BJ (cell line): ENCODE data around the gene SCYGR8. TPM values are rescaled to one million over a fixed set of nuclear protein-coding genes. Genes with fewer than 3 reads are reported as not detected.
"Not testable (repeated sequence)": the region's sequence is repeated elsewhere in the genome, so short reads cannot be mapped to it uniquely, and the experiment has no call there.

Experiments used
- CTCF ChIA-PET: fragments of 350-600 bp; formaldehyde crosslinking; extraction: SDS; loops from one replicate; lab custom pipeline; 2021; ENCODE audit warnings: antibody characterized with exemption, inconsistent platforms; lab: Yijun Ruan, JAX
- POLR2A ChIA-PET: fragments of 300-600 bp; sonication (Branson Sonifier 250); formaldehyde crosslinking; extraction: SDS; loops from one replicate; lab custom pipeline; 2021; ENCODE audit warnings: antibody characterized with exemption; lab: Charles Lee
- DNase-seq: peaks from one replicate; pipeline ENCODE4 v3.0.0-alpha.2; 2011; ENCODE audit warnings: low read depth
- H3K27me3 ChIP-seq: 2 replicates; pipeline ENCODE4 v1.6.0; 2011; ENCODE audit warnings: low read length; ENCODE audit not compliant: control insufficient read depth, insufficient read depth
- H3K36me3 ChIP-seq: 2 replicates; pipeline ENCODE4 v1.5.1; 2011; ENCODE audit warnings: low read length; ENCODE audit not compliant: control insufficient read depth, insufficient read depth
- H3K4me3 ChIP-seq: 2 replicates; pipeline ENCODE4 v1.5.1; 2011; ENCODE audit warnings: low read depth, mild to moderate bottlenecking, control low read depth, low read length
- CTCF ChIP-seq: IDR thresholded peaks from 2 replicates; pipeline ENCODE4 v1.5.1; 2011; ENCODE audit warnings: low read depth, mild to moderate bottlenecking, control low read depth, inconsistent platforms, low read length, moderate library complexity; ENCODE audit not compliant: insufficient read depth
- polyA plus RNA-seq: library from polyadenylated mRNA; depleted of rRNA; stranded (reverse); fragments of >200 nt; gene quantifications from 2 replicates; pipeline ENCODE4 v1.2.3, GENCODE V29; 2011

Gene SCYGR8
- polyA plus RNA-seq, 1 experiment = not detected

- DNase-seq = no peak
- ChIA-PET POLR2A (no interaction called here), CTCF (interaction anchor here (1.5 kb wide), 1 partner anchor 8 kb away, joined by 4 read pairs; no protein-coding TSS in a partner anchor)
- Histone ChIP-seq H3K27me3 (no peaks in the 10 kb centered on the region), H3K36me3 (no peaks in the 10 kb centered on the region), H3K4me3 (peak within 1 kb of the TSS; percentile 43)
- TF ChIP-seq CTCF = no peak
Observed at GRCh38 chr2:227717687-227718567, 27.8 kb upstream of the SCYGR8 start, which contains the start of gene SLC19A3. TSS of gene SLC19A3 (minus strand) at chr2:227718028. CDS start at chr2:227702318, 15,710 bp downstream.

GRCh38 chr2:227719641-227720040, 26.1 kb upstream of the SCYGR8 start:
- no peak for TF ChIP-seq CTCF
- no peak overlapping the region for H3K4me3 ChIP-seq
- ChIA-PET CTCF (no interaction called here), POLR2A (no interaction called here)
- no peak for DNase-seq
- no peaks in the 10 kb centered on the region for H3K36me3 ChIP-seq
- H3K27me3 ChIP-seq = no peaks in the 10 kb centered on the region

- CTCF ChIA-PET = interaction anchor here (0.9 kb wide), 1 partner anchor 18 kb away, joined by 3 read pairs; no protein-coding TSS in a partner anchor
- Histone ChIP-seq H3K27me3 (no peaks in the 10 kb centered on the region), H3K36me3 (no peaks in the 10 kb centered on the region), H3K4me3 (no peak overlapping the region)
- POLR2A ChIA-PET = no interaction called here
- TF ChIP-seq CTCF = no peak
- DNase-seq = no peak
Observed at GRCh38 chr2:227720680-227721079, 25.0 kb upstream of the SCYGR8 start.

GRCh38 chr2:227722821-227723220, 22.9 kb upstream of the SCYGR8 start:
- CTCF ChIA-PET = not testable (repeated sequence)

GRCh38 chr2:227724394-227725039, 21.2 kb upstream of the SCYGR8 start, which contains the start of gene SCYGR6:
TSS of gene SCYGR6 (minus strand) at chr2:227724757. CDS start at chr2:227724757, 0 bp downstream.
- Histone ChIP-seq H3K36me3 (no peaks in the 10 kb centered on the region), H3K4me3 (no peak within 1 kb of the TSS), H3K27me3 (no peaks in the 10 kb centered on the region)
- ChIA-PET CTCF (interaction anchor here (1.5 kb wide), 1 partner anchor 319 kb away, joined by 3 read pairs; no protein-coding TSS in a partner anchor), POLR2A (no interaction called here)
- no peak for DNase-seq
- TF ChIP-seq CTCF = no peak

More at GRCh38 chr2:227722821-227723220, 22.9 kb upstream of the SCYGR8 start:
- H3K36me3 ChIP-seq, H3K27me3 ChIP-seq, POLR2A ChIA-PET, H3K4me3 ChIP-seq, DNase-seq: not testable (repeated sequence)
